IMR-90 (cell line): ENCODE measurements around the gene CDO1. TPM values are rescaled to one million over a fixed set of nuclear protein-coding genes. Genes with fewer than 3 reads are reported as not detected.
A peak's percentile ranks its signal among the peaks of the same experiment; 100 is the strongest.

Experiments
- ATAC-seq: fragments of 200-7000 bp; cut with Tn5 transposase; 2 replicates; pipeline ENCODE4 v1.9.1; 2020; ENCODE audit warnings: low read depth, mild to moderate bottlenecking, moderate library complexity
- BruUV-seq: library from RNA; stranded (reverse); fragments of 400-500 nt; replicated peaks from 2 replicates; lab custom pipeline; 2021; lab: Mats Ljungman, UMichigan
- CTCF ChIA-PET: fragments of 300-600 bp; formaldehyde crosslinking; extraction: SDS; loops from one replicate; lab custom pipeline; 2021; ENCODE audit warnings: antibody characterized with exemption; lab: Yijun Ruan, JAX
- POLR2A ChIA-PET: fragments of 300-600 bp; sonication (Branson Sonifier 250); formaldehyde crosslinking; loops from one replicate; lab custom pipeline; 2022; ENCODE audit warnings: antibody characterized with exemption; ENCODE audit not compliant: unreplicated experiment; lab: Charles Lee
- DNase-seq: peaks from one replicate; pipeline ENCODE4 v3.0.0; 2013
- H2AFZ ChIP-seq: replicated peaks from 2 replicates; pipeline ENCODE3; 2013; ENCODE audit warnings: low read length, mild to moderate bottlenecking; ENCODE audit not compliant: poor library complexity
- H2AK5ac ChIP-seq: 2 replicates; pipeline ENCODE4 v1.6.1; 2013; ENCODE audit warnings: low read depth, low read length, inconsistent platforms
- H2AK9ac ChIP-seq: replicated peaks from 2 replicates; pipeline ENCODE3; 2013; ENCODE audit warnings: mild to moderate bottlenecking, low read depth, low read length, moderate library complexity; ENCODE audit not compliant: poor library complexity
- H2BK120ac ChIP-seq: 2 replicates; pipeline ENCODE4 v1.6.1; 2013; ENCODE audit warnings: low read depth, low read length, inconsistent platforms
- H2BK15ac ChIP-seq: 3 replicates; pipeline ENCODE4 v1.6.1; 2013; ENCODE audit warnings: low read depth, low read length, inconsistent platforms
- H2BK20ac ChIP-seq: 2 replicates; pipeline ENCODE4 v1.6.1; 2013; ENCODE audit warnings: low read depth, mild to moderate bottlenecking, inconsistent platforms, low read length, moderate library complexity
- H2BK5ac ChIP-seq: 2 replicates; pipeline ENCODE4 v1.6.1; 2013; ENCODE audit warnings: mild to moderate bottlenecking, low read depth, low read length, inconsistent platforms; ENCODE audit not compliant: poor library complexity, severe bottlenecking
- H3K14ac ChIP-seq: replicated peaks from 2 replicates; pipeline ENCODE4 v1.6.1; 2013; ENCODE audit warnings: low read depth, low read length, inconsistent platforms
- H3K18ac ChIP-seq: 2 replicates; pipeline ENCODE4 v1.6.1; 2013; ENCODE audit warnings: low read depth, low read length, control low read depth
- H3K23ac ChIP-seq: 2 replicates; pipeline ENCODE4 v1.6.1; 2013; ENCODE audit warnings: low read depth, low read length, inconsistent platforms
- H3K27ac ChIP-seq: 2 replicates; pipeline ENCODE4 v1.5.1; 2013; ENCODE audit warnings: mild to moderate bottlenecking, control low read depth, low read length; ENCODE audit not compliant: insufficient read depth
- H3K27me3 ChIP-seq: 2 replicates; pipeline ENCODE4 v1.6.1; 2013; ENCODE audit warnings: low read length; ENCODE audit not compliant: control insufficient read depth, insufficient read depth
- H3K36me3 ChIP-seq: 2 replicates; pipeline ENCODE4 v1.6.1; 2013; ENCODE audit warnings: low read length, mixed read lengths; ENCODE audit not compliant: control insufficient read depth, insufficient read depth
- H3K4ac ChIP-seq: 2 replicates; pipeline ENCODE4 v1.6.1; 2013; ENCODE audit warnings: low read depth, low read length, inconsistent platforms
- H3K4me1 ChIP-seq: 2 replicates; pipeline ENCODE4 v1.6.1; 2013; ENCODE audit warnings: low read length, mixed read lengths; ENCODE audit not compliant: control insufficient read depth, insufficient read depth
- H3K4me2 ChIP-seq: 2 replicates; pipeline ENCODE4 v1.6.1; 2013; ENCODE audit warnings: low read depth, mild to moderate bottlenecking, control low read depth, low read length, moderate library complexity
- H3K4me3 ChIP-seq: 2 replicates; pipeline ENCODE4 v1.5.1; 2013; ENCODE audit warnings: low read depth, mild to moderate bottlenecking, control low read depth, low read length, moderate library complexity; ENCODE audit not compliant: insufficient read depth
- H3K56ac ChIP-seq: 2 replicates; pipeline ENCODE4 v1.6.1; 2013; ENCODE audit warnings: low read length, inconsistent platforms; ENCODE audit not compliant: insufficient read depth; ENCODE audit errors: extremely low read depth
- H3K79me1 ChIP-seq, 2 experiments: 2 replicates each; pipeline ENCODE4 v1.6.1; 2013; ENCODE audit warnings: low read length in 2 of 2, inconsistent platforms in 1 of 2, low read depth in 1 of 2
- H3K9ac ChIP-seq: 2 replicates; pipeline ENCODE4 v1.6.1; 2013; ENCODE audit warnings: low read depth, low read length, control low read depth
- H3K9me1 ChIP-seq: 2 replicates; pipeline ENCODE4 v1.6.1; 2013; ENCODE audit warnings: low read length, inconsistent platforms; ENCODE audit not compliant: insufficient read depth
- H3K9me3 ChIP-seq: 2 replicates; pipeline ENCODE4 v1.6.1; 2013; ENCODE audit warnings: low read length; ENCODE audit not compliant: control insufficient read depth, insufficient read depth
- H4K20me1 ChIP-seq: 2 replicates; pipeline ENCODE4 v1.6.1; 2013; ENCODE audit warnings: low read length, inconsistent platforms; ENCODE audit not compliant: insufficient read depth
- H4K5ac ChIP-seq: 2 replicates; pipeline ENCODE4 v1.6.1; 2013; ENCODE audit warnings: mild to moderate bottlenecking, low read depth, low read length, control low read depth
- H4K8ac ChIP-seq, 2 experiments: 2 replicates each; pipeline ENCODE4 v1.6.1; 2013; ENCODE audit warnings: low read depth in 2 of 2, low read length in 2 of 2, control low read depth in 1 of 2, inconsistent platforms in 1 of 2
- H4K91ac ChIP-seq: 2 replicates; pipeline ENCODE4 v1.6.1; 2013; ENCODE audit warnings: low read depth, low read length, inconsistent platforms; ENCODE audit not compliant: insufficient read depth
- BHLHE40 ChIP-seq: fragments of 150-350 bp; IDR thresholded peaks from 2 replicates; pipeline ENCODE4 v1.6.1; 2016; ENCODE audit warnings: mild to moderate bottlenecking, low read depth, low read length
- CEBPB ChIP-seq: IDR thresholded peaks from 2 replicates; pipeline ENCODE4 v1.6.1; 2012; ENCODE audit warnings: low read depth, low read length, improper control_type of control experiment
- CHD1 ChIP-seq: IDR thresholded peaks from 2 replicates; pipeline ENCODE4 v1.6.1; 2012; ENCODE audit warnings: low read depth, low read length, improper control_type of control experiment
- FOS ChIP-seq: fragments of 150-350 bp; IDR thresholded peaks from 2 replicates; pipeline ENCODE4 v1.6.1; 2016; ENCODE audit warnings: low read depth, low read length
- MXI1 ChIP-seq: IDR thresholded peaks from 2 replicates; pipeline ENCODE4 v1.6.1; 2012; ENCODE audit warnings: low read depth, mild to moderate bottlenecking, low read length, moderate library complexity, borderline replicate concordance
- NFE2L2 ChIP-seq: fragments of 150-350 bp; IDR thresholded peaks from 2 replicates; pipeline ENCODE4 v1.6.1; 2016; ENCODE audit warnings: low read depth, mild to moderate bottlenecking, low read length
- POLR2A ChIP-seq: IDR thresholded peaks from 2 replicates; pipeline ENCODE4 v1.6.1; 2012; ENCODE audit warnings: mild to moderate bottlenecking, low read depth, low read length
- RAD21 ChIP-seq: IDR thresholded peaks from 2 replicates; pipeline ENCODE4 v1.6.1; 2012; ENCODE audit warnings: low read length, improper control_type of control experiment
- RCOR1 ChIP-seq: IDR thresholded peaks from 2 replicates; pipeline ENCODE4 v1.6.1; 2012; ENCODE audit warnings: mild to moderate bottlenecking, low read length, improper control_type of control experiment; ENCODE audit not compliant: insufficient replicate concordance
- RFX5 ChIP-seq: IDR thresholded peaks from 2 replicates; pipeline ENCODE4 v1.8.0; 2012; ENCODE audit warnings: low read depth, mild to moderate bottlenecking, low read length, moderate library complexity
- SMC3 ChIP-seq: fragments of 150-350 bp; IDR thresholded peaks from 2 replicates; pipeline ENCODE4 v1.6.1; 2016; ENCODE audit warnings: low read depth, mild to moderate bottlenecking, antibody characterized with exemption, low read length, moderate library complexity
- WGBS, 2 experiments: methylation state at CpG; one replicate each; pipeline versions ENCODE4 v1.1.5 to v1.1.7; 2013; ENCODE audit warnings: missing lambda C conversion rate in 2 of 2; ENCODE audit not compliant: insufficient read length in 1 of 2; ENCODE audit errors: extremely low coverage in 2 of 2; 5-methylcytosine and 5-hydroxymethylcytosine counted together
- dilution Hi-C: fragments of 300-500 bp; cut with HindIII; formaldehyde crosslinking; loops from one replicate; pipeline ENCODE4 v1.14.3; 2018; ENCODE audit warnings: low sequenced_read_pairs; ENCODE audit not compliant: unreplicated experiment
- in situ Hi-C: fragments of 300-500 bp; cut with MboI; formaldehyde crosslinking; loops from 3 replicates; pipeline ENCODE4 v1.14.3; 2019; ENCODE audit warnings: low sequenced_read_pairs, inconsistent platforms, mixed read lengths
- intact Hi-C: fragments of 100-400 bp; cut with micrococcal nuclease; formaldehyde crosslinking; loops from 2 replicates; pipeline ENCODE4 v1.10.0; 2022
- polyA plus RNA-seq, 3 experiments: library from polyadenylated mRNA; depleted of rRNA; stranded (reverse); fragments of >200 nt; gene quantifications; 2 replicates each; pipeline ENCODE4 v1.2.3, GENCODE V29; 2012; ENCODE audit warnings: low replicate concordance in 1 of 3
- total RNA-seq: library from RNA; depleted of rRNA; stranded (reverse); fragments of >200 nt; gene quantifications from 2 replicates; pipeline ENCODE4 v1.2.3, GENCODE V29; 2012
- TF ChIP-seq, protein P1 (sequence below): fragments of 150-350 bp; IDR thresholded peaks from 2 replicates; pipeline ENCODE4 v1.6.1; 2017; ENCODE audit warnings: mild to moderate bottlenecking, antibody characterized with exemption, low read length, low read depth
- TF ChIP-seq, protein P2 (sequence below): conservative IDR thresholded peaks from 2 replicates; pipeline ENCODE4 v1.5.1; 2012; ENCODE audit warnings: mild to moderate bottlenecking, low read depth, low read length, improper control_type of control experiment
- TF ChIP-seq, protein P3 (sequence below): fragments of 150-350 bp; IDR thresholded peaks from 2 replicates; pipeline ENCODE4 v1.6.1; 2016; ENCODE audit warnings: low read depth, mild to moderate bottlenecking, low read length, moderate library complexity, borderline replicate concordance

CDO1 gene
- total and polyA plus RNA-seq, 2 of the 4 experiments (the other 2 are of a cell fraction), result 4.8 to 8.6 TPM

DNA sequence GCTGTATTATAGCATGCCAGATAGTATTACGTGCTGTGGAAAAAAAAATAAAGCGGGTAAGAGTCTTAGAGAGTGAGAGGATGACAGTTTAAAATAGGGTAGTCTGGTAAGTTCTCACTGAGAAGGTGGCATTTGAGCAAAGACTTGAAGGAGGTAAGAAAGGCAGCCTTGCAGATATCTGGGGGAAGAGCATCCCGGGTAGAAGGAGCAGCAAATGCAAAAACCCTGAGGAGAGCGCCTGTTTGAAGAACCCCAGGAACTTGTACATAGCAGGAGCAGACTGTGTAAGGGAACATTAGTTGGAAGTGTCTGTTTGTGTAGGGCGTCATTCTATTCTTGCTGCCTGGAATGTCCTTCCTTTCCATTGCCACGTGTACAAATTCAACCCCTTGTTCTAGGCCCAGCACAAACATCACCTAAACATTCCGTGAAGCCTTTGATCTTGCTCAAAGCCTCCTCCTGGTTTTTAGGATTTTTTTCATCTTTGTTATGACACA, 27.9 kb upstream of the CDO1 start:
- Histone ChIP-seq H4K8ac (no peak overlapping the region), H3K4ac (no peak overlapping the region), H2AK9ac (no peak overlapping the region), H3K56ac (no peak overlapping the region), H3K9me1 (peaks cover 5% of the 10 kb centered on the region; the same call in 1 of the 2 replicates), H3K9me3 (no peaks in the 10 kb centered on the region), H3K18ac (no peak overlapping the region), H2BK20ac (no peak overlapping the region), H3K79me1 (peaks cover 14 to 47% of the 10 kb centered on the region in 2 experiments), H3K14ac (no peak overlapping the region), H4K20me1 (peaks cover 39% of the 10 kb centered on the region), H2AK5ac (no peak overlapping the region), H2BK120ac (no peak overlapping the region), H3K4me1 (peaks cover 2% of the 10 kb centered on the region), H2BK15ac (no peak overlapping the region), H3K23ac (0 out of 2 replicates have a peak overlapping the region, but pooled peaks have one; percentile 17), H3K9ac (no peak overlapping the region), H3K27ac (no peak overlapping the region), H4K5ac (no peak overlapping the region), H2AFZ (no peak overlapping the region), H2BK5ac (no peak overlapping the region), H3K4me2 (no peak overlapping the region; the same call in 1 of the 2 replicates), H3K27me3 (no peaks in the 10 kb centered on the region), H4K91ac (no peak overlapping the region), H3K4me3 (no peak overlapping the region), H3K36me3 (no peaks in the 10 kb centered on the region)
- intact Hi-C loops, result loop anchor here (5.0 kb wide), 2 partner anchors 223 to 547 kb away; partner anchors contain the start of gene CCDC112
- no peak for ATAC-seq
- POLR2A ChIA-PET, result no interaction called here
- BruUV-seq, result no TSS peak
- CTCF ChIA-PET, result no interaction called here
- TF ChIP-seq RAD21 (no peak), RFX5 (no peak), SMC3 (no peak), BHLHE40 (no peak), NFE2L2 (no peak), CEBPB (no peak), RCOR1 (no peak), MXI1 (no peak), CHD1 (no peak), POLR2A (no peak), FOS (no peak)
- TF ChIP-seq, protein P1, sequence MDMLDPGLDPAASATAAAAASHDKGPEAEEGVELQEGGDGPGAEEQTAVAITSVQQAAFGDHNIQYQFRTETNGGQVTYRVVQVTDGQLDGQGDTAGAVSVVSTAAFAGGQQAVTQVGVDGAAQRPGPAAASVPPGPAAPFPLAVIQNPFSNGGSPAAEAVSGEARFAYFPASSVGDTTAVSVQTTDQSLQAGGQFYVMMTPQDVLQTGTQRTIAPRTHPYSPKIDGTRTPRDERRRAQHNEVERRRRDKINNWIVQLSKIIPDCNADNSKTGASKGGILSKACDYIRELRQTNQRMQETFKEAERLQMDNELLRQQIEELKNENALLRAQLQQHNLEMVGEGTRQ, result no peak
- TF ChIP-seq, protein P2, sequence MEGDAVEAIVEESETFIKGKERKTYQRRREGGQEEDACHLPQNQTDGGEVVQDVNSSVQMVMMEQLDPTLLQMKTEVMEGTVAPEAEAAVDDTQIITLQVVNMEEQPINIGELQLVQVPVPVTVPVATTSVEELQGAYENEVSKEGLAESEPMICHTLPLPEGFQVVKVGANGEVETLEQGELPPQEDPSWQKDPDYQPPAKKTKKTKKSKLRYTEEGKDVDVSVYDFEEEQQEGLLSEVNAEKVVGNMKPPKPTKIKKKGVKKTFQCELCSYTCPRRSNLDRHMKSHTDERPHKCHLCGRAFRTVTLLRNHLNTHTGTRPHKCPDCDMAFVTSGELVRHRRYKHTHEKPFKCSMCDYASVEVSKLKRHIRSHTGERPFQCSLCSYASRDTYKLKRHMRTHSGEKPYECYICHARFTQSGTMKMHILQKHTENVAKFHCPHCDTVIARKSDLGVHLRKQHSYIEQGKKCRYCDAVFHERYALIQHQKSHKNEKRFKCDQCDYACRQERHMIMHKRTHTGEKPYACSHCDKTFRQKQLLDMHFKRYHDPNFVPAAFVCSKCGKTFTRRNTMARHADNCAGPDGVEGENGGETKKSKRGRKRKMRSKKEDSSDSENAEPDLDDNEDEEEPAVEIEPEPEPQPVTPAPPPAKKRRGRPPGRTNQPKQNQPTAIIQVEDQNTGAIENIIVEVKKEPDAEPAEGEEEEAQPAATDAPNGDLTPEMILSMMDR, result no peak
- TF ChIP-seq, protein P3, sequence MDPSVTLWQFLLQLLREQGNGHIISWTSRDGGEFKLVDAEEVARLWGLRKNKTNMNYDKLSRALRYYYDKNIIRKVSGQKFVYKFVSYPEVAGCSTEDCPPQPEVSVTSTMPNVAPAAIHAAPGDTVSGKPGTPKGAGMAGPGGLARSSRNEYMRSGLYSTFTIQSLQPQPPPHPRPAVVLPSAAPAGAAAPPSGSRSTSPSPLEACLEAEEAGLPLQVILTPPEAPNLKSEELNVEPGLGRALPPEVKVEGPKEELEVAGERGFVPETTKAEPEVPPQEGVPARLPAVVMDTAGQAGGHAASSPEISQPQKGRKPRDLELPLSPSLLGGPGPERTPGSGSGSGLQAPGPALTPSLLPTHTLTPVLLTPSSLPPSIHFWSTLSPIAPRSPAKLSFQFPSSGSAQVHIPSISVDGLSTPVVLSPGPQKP, result no peak
- 95% methylated on average over 4 of the region's 7 CpGs; no CpG with 5 or more reads in 1 of the 2 experiments for WGBS, 2 experiments
- DNase-seq, result no peak
- in situ Hi-C loops, result loop anchor here (25.0 kb wide), 1 partner anchor 557 kb away; the partner anchor contains the start of gene CCDC112
- dilution Hi-C loops, result no loop called here
